Measurements from ENCODE around the gene TRPM4.
"Not testable (repeated sequence)": the region's sequence is repeated elsewhere in the genome, so short reads cannot be mapped to it uniquely, and the experiment has no call there.

TRPM4 gene

GRCh38 chr19:49127674-49128544 lies 29.7 kb upstream of the TRPM4 start:
- DNase-seq = peak; percentile 97

GRCh38 chr19:49128545-49129237 lies 28.9 kb upstream of the TRPM4 start:
- DNase-seq = no peak

GRCh38 chr19:49129238-49129583 lies 28.4 kb upstream of the TRPM4 start:
- no peak for DNase-seq

GRCh38 chr19:49130325-49130724 lies 27.3 kb upstream of the TRPM4 start:
- DNase-seq = no peak

- peak; percentile 49 for DNase-seq
Measured at GRCh38 chr19:49132974-49133609, 24.5 kb upstream of the TRPM4 start.

GRCh38 chr19:49133621-49134454 lies 23.8 kb upstream of the TRPM4 start:
- peak; percentile 79 for DNase-seq

- DNase-seq = no peak
Measured at GRCh38 chr19:49135686-49136085, 21.9 kb upstream of the TRPM4 start.

- DNase-seq = no peak
Measured at GRCh38 chr19:49136771-49137171, 20.8 kb upstream of the TRPM4 start.

GRCh38 chr19:49140951-49141350 lies 16.6 kb upstream of the TRPM4 start:
- DNase-seq = no peak

- no peak for DNase-seq
Measured at GRCh38 chr19:49141352-49141751, 16.2 kb upstream of the TRPM4 start.

GRCh38 chr19:49142866-49143335 lies 14.7 kb upstream of the TRPM4 start:
- DNase-seq = peak; percentile 84

- DNase-seq = peak; percentile 93
Measured at GRCh38 chr19:49145573-49146407, 11.8 kb upstream of the TRPM4 start.

- not testable (repeated sequence) for DNase-seq
Measured at GRCh38 chr19:49146408-49146770, 11.2 kb upstream of the TRPM4 start.

GRCh38 chr19:49148044-49148682 lies 9.4 kb upstream of the TRPM4 start:
- no peak for DNase-seq

- DNase-seq = peak; percentile 92
Measured at GRCh38 chr19:49148784-49149651, 8.6 kb upstream of the TRPM4 start.

GRCh38 chr19:49149652-49150105 lies 7.9 kb upstream of the TRPM4 start:
- DNase-seq = no peak

GRCh38 chr19:49150106-49150943 lies 7.3 kb upstream of the TRPM4 start:
- DNase-seq = peak; percentile 62

- no peak for DNase-seq
Measured at GRCh38 chr19:49150944-49151243, 6.7 kb upstream of the TRPM4 start.
